ENCODE data around the gene VPS13A.
"Not testable (repeated sequence)": the region's sequence is repeated elsewhere in the genome, so short reads cannot be mapped to it uniquely, and the experiment has no call there.

Gene VPS13A

DNA sequence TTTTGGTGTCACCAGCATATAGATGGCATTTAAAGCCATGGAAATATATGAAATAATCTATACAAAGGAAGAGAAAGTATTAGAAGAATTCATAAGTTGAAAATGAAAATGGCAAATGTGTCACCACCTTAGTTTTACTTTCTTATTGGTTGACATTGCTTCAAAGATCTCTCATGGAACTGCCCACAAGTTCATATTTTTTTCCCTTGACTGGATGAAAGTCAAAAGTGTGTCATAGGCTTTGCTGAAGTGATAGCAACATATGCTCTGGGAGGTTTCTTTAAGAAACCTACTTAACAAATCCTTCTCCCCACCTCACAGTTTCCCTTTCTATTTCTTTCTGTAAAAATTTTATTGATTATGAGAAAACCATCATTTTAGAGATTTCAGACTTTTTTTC lies 127.2 kb downstream of the VPS13A start:
- DNase-seq (ENCODE audit: low read depth in 1 of 2, low spot score in 1 of 2), result no peak

DNA sequence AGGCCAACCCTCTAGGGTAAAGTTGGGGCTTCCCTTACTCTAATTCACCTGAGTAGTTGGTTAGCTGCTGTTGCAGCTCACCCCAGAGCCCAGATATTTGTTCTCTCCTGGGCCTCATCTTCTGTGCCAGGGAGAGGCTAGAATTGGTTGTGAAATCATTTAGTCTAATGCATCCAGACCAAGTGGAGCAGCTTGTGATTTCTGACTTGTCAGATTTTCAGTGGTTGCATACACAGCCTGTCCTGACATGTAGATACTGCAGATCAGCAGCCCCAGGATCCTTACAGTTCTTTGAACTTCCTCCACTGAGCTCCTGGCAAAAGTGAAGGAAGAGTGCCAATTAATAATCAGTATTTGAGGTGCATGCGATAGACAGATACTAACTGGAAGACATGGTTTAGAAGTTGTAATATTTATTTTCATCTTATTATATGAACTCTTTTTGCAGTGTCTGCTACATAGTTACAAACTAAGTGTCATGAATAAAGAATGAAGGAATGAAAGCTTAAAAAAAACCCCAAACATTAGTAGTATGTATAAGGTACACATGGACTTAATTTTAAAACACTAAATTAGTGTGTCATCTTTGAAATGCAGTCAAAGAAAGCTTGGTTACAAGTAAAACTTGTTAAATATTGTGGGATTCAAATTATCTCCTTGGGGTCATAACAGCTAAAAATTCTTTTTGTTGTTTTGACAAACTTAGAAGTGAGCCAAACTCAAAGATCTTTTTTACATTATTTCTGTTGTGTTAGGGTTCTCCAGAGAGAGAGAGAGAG lies 128.5 kb downstream of the VPS13A start:
- DNase-seq (ENCODE audit: low read depth in 1 of 2, low spot score in 1 of 2), result no peak

DNA sequence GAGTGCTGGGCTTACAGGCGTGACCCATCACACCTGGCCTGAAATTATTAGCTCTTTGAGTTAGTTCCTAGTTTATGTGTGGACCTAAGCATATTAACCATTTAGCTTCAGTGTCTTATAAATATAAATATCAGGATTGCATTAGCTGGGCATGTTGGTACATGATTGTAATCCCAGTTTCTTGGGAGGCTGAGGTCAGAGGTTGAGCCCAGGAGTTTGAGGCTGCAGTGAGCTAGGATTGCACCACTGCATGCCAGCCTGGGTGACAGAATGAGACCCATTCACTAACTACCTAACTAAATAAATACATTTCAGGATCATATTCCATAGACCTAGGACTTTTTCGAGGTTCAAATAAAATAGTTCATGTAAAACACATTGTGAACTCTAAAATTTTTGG lies 129.8 kb downstream of the VPS13A start:
- no peak for DNase-seq (ENCODE audit: low read depth in 1 of 2, low spot score in 1 of 2)

DNA sequence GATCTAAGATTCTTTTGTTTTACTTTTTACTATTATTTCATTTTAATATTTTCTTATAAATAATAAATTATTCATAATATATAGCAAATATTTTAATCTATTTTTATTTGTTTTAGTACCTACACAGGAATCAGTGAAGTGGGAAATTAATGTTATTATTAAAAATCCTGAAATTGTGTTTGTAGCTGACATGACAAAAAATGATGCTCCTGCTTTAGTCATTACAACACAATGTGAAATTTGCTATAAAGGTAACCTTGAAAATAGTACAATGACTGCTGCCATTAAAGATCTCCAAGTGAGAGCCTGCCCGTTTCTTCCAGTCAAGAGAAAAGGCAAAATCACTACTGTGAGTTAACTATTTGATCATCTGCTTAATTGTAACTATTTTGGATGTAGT lies 138.7 kb downstream of the VPS13A start:
- no peak for DNase-seq (ENCODE audit: low read depth in 1 of 2, low spot score in 1 of 2)

DNA sequence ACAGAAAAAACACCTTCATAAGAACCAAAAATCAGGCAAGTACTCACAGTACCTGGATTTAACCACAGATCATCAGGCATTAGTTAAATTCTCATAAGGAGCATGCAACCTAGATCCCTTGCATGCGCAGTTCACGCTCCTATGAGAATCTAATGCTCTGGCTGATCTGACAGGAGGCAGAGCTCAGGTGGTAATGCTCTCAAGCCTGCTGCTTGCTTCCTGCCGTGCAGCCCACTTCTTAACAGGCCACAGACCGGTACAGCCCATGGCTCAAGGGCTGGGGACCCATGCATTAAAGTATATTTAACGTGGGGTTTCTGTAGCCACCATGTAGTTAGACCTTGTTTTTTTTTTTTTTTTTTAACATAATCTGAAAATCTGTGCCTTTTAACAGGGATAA lies 147.7 kb downstream of the VPS13A start:
- DNase-seq (ENCODE audit: low read depth in 1 of 2, low spot score in 1 of 2), result no peak

DNA sequence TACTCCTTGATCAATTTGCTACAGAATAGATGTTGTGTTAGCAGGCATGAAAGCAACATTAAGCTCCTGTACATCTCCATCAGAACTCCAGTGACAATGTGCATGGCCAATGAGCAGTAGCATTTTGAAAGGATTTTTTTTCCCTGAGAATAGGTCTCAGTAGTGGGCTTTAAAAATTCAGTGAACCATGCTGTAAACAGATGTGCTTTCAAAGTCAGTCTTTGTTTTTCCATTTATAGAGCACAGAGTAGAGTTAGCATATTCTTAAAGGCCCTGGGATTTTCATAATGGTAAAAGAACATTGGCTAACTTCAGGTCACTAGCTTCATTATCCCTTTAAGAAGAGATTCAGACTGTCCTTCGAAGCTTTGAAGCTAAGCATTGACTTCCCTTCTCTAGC lies 150.8 kb downstream of the VPS13A start:
- no peak for DNase-seq (ENCODE audit: low read depth in 1 of 2, low spot score in 1 of 2)

DNA sequence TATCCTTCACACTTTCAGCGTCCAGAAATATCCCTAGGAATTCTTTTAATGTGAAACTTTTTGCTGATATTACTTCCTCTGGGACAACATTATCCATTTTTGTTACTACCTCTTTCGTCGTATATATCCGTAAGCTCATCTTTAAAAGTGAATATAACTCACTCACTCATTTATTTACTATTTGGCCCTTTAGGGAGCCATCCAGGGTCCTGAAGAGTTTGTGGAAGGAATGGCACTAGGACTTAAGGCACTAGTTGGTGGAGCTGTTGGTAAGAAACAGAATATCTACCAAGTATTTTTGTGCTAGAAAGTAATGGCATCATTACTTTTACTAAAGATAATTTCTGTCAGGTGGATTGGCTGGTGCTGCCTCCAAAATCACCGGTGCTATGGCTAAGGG lies 192.7 kb downstream of the VPS13A start:
- no peak for DNase-seq (ENCODE audit: low read depth in 1 of 2, low spot score in 1 of 2)

DNA sequence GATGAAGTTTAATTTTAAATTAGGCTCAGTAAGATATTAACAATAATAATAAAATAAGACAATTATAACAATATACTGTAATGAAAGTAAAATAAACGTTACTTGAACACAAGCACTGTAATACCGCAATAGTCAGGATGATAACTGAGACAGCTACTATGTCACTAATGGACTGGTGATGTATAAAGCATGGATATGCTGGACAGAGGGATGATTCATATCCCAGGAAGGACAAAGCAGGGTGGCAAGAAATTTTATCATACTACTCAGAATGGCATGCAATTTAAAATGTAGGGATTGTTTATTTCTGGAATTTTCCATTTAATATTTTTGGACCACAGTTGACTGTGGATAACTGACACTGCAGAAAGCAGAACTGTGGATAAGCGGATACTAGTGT lies 196.9 kb downstream of the VPS13A start:
- DNase-seq (ENCODE audit: low read depth in 1 of 2, low spot score in 1 of 2), result no peak

DNA sequence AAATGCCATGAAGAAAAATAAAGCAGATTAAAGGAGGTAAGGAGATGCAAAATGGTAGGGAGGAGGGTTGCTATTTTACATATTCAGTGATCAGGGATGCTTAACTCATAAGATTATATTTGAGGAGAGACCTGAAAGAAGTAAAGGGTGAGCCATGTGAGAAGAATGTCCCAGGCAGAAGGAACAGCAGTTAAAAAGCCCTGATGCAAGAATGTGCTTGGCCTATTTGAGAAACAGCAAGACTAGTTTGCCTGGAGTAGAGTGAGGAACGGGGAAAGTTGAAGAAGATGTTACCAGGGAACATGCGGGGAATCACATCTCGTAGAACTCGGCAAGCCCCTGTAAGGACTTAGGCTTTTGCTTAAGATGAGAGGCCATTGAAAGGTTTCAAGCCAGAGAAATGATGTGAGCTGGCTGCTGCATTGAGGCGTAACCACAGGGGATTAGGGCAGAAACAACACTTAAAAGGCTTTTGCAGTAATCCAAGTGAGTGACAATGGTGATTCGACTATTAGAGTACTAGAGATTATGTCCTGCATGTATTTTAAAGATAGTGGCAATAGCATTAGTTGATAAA lies 198.7 kb downstream of the VPS13A start:
- DNase-seq (ENCODE audit: low read depth in 1 of 2, low spot score in 1 of 2), result no peak

DNA sequence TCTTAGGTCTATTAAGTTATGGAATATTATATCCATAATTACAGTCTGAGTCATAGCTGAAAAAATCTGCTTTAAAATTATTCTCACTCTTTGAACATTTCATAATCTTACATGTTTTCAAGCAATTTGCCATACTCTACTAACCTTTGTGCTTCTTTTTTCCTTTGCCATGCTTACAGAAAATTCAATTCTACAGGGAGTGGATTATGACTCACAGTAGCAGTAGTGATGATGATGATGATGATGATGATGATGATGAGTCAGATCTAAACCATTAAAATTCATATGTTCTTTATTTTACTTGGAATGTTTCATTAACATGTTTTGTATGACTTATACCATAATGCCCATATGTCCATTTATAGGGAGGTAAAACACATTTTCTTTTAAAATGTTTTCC lies 207.1 kb downstream of the VPS13A start:
- no peak for DNase-seq (ENCODE audit: low read depth in 1 of 2, low spot score in 1 of 2)

DNA sequence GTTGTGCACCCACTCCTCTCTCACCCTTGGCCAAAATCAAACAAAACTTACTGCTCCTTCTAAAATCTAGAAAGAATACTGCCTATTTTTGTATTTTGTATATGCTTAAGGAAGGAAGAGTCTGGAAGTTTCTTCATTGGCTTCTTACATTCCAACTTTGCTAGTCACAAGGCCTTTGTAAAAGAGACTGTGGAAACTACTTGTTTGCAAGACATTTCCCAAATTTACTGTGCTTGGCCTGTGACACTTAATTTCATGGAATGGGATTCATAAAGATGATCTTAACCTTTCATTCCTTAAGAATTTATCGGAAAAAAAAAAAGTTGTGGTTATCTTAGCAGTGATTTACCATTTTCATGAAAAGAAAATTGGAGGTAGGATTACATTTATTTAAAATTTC lies 208.9 kb downstream of the VPS13A start:
- DNase-seq (ENCODE audit: low read depth in 1 of 2, low spot score in 1 of 2), result no peak

DNA sequence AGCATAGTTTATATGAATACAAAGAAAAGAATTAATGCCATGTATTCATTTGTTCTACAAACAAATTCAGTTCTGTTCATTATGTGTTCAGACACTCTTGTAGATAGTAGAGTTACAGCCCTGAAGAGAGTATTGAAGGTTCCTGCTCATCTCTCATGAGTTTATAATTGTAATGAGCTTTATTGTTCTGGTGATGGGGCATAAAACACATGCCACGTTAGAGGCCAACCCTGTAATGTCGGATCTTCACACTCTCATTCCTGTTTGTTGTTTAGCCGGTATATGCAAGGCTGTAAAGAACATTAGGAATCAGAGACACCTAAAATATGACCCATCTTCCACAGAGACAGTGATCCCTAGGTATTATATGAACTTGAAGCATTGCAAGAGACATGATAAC lies 214.5 kb downstream of the VPS13A start:
- DNase-seq (ENCODE audit: low read depth in 1 of 2, low spot score in 1 of 2), result no peak

DNA sequence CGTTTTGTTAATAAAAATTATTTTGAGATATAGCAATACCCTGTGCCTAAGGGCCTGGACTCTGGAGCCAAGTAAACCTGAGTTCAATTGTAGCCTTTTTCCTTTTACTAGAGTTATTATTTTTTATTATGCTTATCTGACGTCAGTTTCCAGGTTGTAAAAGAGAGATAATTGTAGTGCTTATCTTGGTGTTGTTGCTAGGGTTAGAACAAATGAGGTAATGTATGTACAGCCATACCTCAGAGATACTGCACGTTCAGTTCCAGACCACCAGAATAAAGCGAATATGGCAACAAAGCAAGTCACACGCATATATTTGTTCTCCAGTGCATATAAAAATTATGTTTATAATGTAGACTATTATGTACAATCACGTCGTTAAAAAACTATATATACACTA lies 215.0 kb downstream of the VPS13A start:
- DNase-seq (ENCODE audit: low read depth in 1 of 2, low spot score in 1 of 2), result no peak

DNA sequence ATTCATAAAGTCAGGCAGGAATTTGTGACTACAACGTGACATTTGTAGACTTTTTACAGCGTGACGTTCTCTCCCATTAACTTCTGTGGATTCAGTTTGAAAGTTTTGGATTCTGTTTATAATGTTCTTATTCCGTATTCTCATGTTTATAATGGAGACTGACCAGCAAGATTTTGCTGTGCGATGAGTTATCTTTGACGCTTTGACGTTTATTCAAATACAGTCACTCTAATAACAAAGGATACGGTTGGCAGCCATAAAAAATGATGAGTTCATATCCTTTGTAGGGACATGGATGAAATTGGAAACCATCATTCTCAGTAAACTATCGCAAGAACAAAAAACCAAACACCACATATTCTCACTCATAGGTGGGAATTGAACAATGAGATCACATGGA lies 221.2 kb downstream of the VPS13A start:
- DNase-seq (ENCODE audit: low read depth in 1 of 2, low spot score in 1 of 2), result not testable (repeated sequence)

DNA sequence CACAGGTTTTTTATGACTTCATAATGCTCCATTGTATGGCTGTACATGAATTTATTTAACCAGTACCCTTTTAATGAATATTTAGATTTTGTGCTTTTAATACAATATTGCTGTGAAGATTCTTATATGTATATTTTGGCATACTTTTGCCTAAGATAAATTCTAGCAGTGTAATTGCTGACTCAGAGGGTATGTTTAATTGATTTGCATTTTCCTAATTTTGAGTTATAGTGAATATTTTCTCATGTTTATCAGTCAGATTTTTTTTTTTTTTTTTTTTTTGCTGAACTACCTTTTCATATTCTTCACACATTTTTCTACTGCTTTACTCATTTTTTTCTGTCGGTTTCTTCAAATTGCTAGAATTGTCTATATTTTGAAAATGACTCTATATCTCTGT lies 222.6 kb downstream of the VPS13A start:
- no peak for DNase-seq (ENCODE audit: low read depth in 1 of 2, low spot score in 1 of 2)

DNA sequence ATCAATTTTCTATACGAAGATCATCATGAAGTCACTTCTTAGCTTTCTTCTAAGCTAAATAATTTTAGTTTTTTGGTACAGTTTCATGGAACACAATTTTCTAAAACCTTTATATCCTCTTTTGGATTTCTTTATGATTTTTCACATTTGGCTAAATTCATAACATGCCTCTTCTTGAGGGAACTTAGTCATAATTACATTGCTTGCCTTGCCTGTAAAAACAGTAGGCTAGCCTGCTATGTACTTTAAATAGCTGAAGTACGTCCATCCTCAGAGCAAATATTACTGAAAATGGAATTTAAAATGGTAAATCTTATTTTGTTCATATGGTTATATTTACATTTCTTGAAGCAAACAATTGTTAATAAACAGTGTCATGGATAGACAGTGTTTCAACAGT lies 225.0 kb downstream of the VPS13A start:
- no peak for DNase-seq (ENCODE audit: low read depth in 1 of 2, low spot score in 1 of 2)

DNA sequence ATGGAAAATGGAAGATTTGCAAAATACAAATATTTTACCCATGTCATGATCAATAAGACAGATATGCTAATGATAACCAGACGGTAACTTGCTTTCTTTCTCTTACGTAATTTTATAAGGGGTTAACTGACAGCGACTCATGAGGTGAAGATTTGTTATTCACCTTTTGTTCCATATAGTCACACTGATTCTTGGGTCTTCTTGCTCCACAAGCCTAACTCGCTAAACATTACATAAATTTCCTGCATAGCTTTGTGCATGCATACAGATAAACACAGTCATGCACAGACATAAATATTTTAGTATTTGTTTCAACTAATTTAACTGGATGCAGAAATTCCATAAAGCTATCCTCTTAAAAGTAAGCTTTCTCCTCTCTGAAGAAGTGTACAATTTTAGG lies 225.9 kb downstream of the VPS13A start:
- DNase-seq (ENCODE audit: low read depth in 1 of 2, low spot score in 1 of 2), result no peak

DNA sequence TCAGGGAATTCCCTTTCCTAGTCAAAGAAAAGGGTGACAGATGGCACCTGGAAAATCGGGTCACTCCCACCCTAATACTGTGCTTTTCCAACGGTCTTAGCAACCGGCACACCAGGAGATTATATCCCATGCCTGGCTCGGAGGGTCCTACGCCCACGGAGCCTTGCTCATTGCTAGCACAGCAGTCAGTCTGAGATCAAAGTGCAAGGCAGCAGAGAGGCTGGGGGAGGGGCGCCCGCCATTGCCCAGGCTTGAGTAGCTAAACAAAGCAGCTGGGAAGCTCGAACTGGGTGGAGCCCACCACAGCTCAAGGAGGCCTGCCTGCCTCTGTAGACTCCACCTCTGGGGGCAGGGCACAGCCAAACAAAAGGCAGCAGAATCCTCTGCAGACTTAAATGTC lies 231.2 kb downstream of the VPS13A start:
- DNase-seq (ENCODE audit: low read depth in 1 of 2, low spot score in 1 of 2), result not testable (repeated sequence)

DNA sequence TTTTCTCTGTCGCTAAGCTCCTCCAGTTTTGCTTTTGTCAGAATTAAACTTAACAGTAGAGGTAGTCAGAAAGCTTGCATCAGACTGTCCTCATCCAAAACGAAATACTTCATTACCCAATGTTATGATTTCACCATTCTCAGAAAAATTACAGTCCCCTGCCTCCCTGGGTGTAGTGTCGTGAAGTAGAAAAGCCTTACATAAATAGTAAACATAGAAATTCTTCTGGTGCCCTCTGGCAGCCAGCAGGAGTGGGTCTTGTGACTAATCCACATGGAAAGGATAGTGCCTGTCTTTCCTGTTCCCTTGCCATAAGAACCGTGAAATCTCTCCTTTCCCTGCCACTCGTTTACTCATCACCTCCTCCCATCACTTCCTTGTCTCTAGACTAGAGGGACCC lies 240.2 kb downstream of the VPS13A start:
- DNase-seq (ENCODE audit: low read depth in 1 of 2, low spot score in 1 of 2), result no peak

DNA sequence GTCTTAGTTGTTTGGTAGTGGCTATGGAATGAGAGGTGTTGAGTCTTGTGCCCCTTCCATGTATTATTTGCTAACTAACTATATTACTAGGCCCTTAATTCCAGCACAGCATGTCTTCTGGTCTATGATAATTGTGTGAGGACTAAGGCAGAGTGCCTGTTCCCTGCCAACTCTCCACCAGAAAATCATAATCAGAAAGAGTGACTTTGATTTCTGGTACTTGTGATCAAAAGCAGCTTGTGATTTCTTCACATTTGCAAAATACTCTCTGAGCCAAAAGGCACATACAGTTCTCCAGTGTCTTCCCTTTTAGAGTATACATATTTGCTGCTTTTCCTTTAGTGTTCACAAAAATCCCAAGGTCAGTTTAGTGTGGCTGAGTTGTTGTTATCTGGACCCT lies 240.9 kb downstream of the VPS13A start:
- no peak for DNase-seq (ENCODE audit: low read depth in 1 of 2, low spot score in 1 of 2)

DNA sequence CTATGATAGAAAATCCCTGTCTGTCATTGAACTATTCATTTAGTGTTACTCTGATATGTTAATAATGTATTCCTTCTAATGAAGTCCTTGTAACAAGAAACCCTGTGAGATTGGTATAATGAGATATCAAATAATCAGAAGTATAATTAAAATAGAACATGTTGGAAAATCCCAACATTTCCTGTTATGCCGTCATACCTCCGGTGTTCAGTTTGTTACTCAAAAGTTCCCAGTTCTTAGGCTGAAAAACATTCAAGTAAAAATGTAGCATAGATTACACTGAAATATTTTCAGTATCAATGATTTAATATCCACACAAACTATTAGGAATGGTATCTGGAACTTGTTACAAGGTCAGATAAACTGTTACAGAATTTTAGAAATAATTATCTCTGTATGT lies 243.3 kb downstream of the VPS13A start:
- DNase-seq (ENCODE audit: low read depth in 1 of 2, low spot score in 1 of 2), result no peak

DNA sequence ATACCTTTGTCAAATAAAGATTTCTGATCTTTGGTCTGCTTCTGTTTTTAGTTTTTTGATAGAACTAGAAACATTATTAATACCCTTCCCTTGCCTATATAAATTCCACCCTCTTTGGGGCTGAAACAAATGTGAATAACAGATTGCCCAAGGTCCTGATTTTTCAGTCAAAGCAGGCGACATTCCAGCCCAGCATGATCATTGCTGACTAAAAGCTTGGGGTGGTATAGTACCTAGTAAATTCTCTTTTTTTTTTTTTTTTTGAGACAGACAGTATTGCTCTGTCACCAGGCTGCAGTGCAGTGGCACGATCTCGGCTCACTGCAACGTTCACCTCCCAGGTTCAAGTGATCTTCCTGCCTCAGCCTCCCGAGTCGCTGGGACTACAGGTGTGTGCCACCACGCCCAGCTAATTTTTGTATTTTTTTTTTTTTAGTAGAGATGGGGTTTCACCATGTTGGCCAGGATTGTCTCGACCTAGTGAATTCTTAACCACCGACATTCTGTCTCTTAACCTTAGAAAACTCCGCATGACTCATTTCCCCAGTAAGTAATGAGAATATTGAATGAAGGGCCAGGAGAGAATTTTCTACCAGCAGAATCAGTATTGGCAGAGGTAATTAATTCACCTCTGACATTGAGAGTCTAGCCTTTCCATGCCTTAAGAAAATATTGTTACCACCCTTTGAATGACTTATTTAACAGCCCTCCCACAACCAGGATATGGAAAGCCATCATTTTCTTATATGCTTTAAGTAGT lies 244.4 kb downstream of the VPS13A start:
- no peak for DNase-seq (ENCODE audit: low read depth in 1 of 2, low spot score in 1 of 2)
